IMR-90 (cell line): ENCODE results near the gene C20orf202. TPM values are rescaled to one million over a fixed set of nuclear protein-coding genes. Genes with fewer than 3 reads are reported as not detected.

Experiments
- ATAC-seq: fragments of 200-7000 bp; cut with Tn5 transposase; 2 replicates; pipeline ENCODE4 v1.9.1; 2020; ENCODE audit warnings: low read depth, mild to moderate bottlenecking, moderate library complexity
- BruUV-seq: library from RNA; stranded (reverse); fragments of 400-500 nt; replicated peaks from 2 replicates; lab custom pipeline; 2021; lab: Mats Ljungman, UMichigan
- CTCF ChIA-PET: fragments of 300-600 bp; formaldehyde crosslinking; extraction: SDS; loops from one replicate; lab custom pipeline; 2021; ENCODE audit warnings: antibody characterized with exemption; lab: Yijun Ruan, JAX
- POLR2A ChIA-PET: fragments of 300-600 bp; sonication (Branson Sonifier 250); formaldehyde crosslinking; loops from one replicate; lab custom pipeline; 2022; ENCODE audit warnings: antibody characterized with exemption; ENCODE audit not compliant: unreplicated experiment; lab: Charles Lee
- DNase-seq: peaks from one replicate; pipeline ENCODE4 v3.0.0; 2013
- H2AFZ ChIP-seq: replicated peaks from 2 replicates; pipeline ENCODE3; 2013; ENCODE audit warnings: low read length, mild to moderate bottlenecking; ENCODE audit not compliant: poor library complexity
- H2AK5ac ChIP-seq: 2 replicates; pipeline ENCODE4 v1.6.1; 2013; ENCODE audit warnings: low read depth, low read length, inconsistent platforms
- H2AK9ac ChIP-seq: replicated peaks from 2 replicates; pipeline ENCODE3; 2013; ENCODE audit warnings: mild to moderate bottlenecking, low read depth, low read length, moderate library complexity; ENCODE audit not compliant: poor library complexity
- H2BK120ac ChIP-seq: 2 replicates; pipeline ENCODE4 v1.6.1; 2013; ENCODE audit warnings: low read depth, low read length, inconsistent platforms
- H2BK15ac ChIP-seq: 3 replicates; pipeline ENCODE4 v1.6.1; 2013; ENCODE audit warnings: low read depth, low read length, inconsistent platforms
- H2BK20ac ChIP-seq: 2 replicates; pipeline ENCODE4 v1.6.1; 2013; ENCODE audit warnings: low read depth, mild to moderate bottlenecking, inconsistent platforms, low read length, moderate library complexity
- H2BK5ac ChIP-seq: 2 replicates; pipeline ENCODE4 v1.6.1; 2013; ENCODE audit warnings: mild to moderate bottlenecking, low read depth, low read length, inconsistent platforms; ENCODE audit not compliant: poor library complexity, severe bottlenecking
- H3K14ac ChIP-seq: replicated peaks from 2 replicates; pipeline ENCODE4 v1.6.1; 2013; ENCODE audit warnings: low read depth, low read length, inconsistent platforms
- H3K18ac ChIP-seq: 2 replicates; pipeline ENCODE4 v1.6.1; 2013; ENCODE audit warnings: low read depth, low read length, control low read depth
- H3K23ac ChIP-seq: 2 replicates; pipeline ENCODE4 v1.6.1; 2013; ENCODE audit warnings: low read depth, low read length, inconsistent platforms
- H3K27ac ChIP-seq: 2 replicates; pipeline ENCODE4 v1.5.1; 2013; ENCODE audit warnings: mild to moderate bottlenecking, control low read depth, low read length; ENCODE audit not compliant: insufficient read depth
- H3K27me3 ChIP-seq: 2 replicates; pipeline ENCODE4 v1.6.1; 2013; ENCODE audit warnings: low read length; ENCODE audit not compliant: control insufficient read depth, insufficient read depth
- H3K36me3 ChIP-seq: 2 replicates; pipeline ENCODE4 v1.6.1; 2013; ENCODE audit warnings: low read length, mixed read lengths; ENCODE audit not compliant: control insufficient read depth, insufficient read depth
- H3K4ac ChIP-seq: 2 replicates; pipeline ENCODE4 v1.6.1; 2013; ENCODE audit warnings: low read depth, low read length, inconsistent platforms
- H3K4me1 ChIP-seq: 2 replicates; pipeline ENCODE4 v1.6.1; 2013; ENCODE audit warnings: low read length, mixed read lengths; ENCODE audit not compliant: control insufficient read depth, insufficient read depth
- H3K4me2 ChIP-seq: 2 replicates; pipeline ENCODE4 v1.6.1; 2013; ENCODE audit warnings: low read depth, mild to moderate bottlenecking, control low read depth, low read length, moderate library complexity
- H3K4me3 ChIP-seq: 2 replicates; pipeline ENCODE4 v1.5.1; 2013; ENCODE audit warnings: low read depth, mild to moderate bottlenecking, control low read depth, low read length, moderate library complexity; ENCODE audit not compliant: insufficient read depth
- H3K56ac ChIP-seq: 2 replicates; pipeline ENCODE4 v1.6.1; 2013; ENCODE audit warnings: low read length, inconsistent platforms; ENCODE audit not compliant: insufficient read depth; ENCODE audit errors: extremely low read depth
- H3K79me1 ChIP-seq, 2 experiments: 2 replicates each; pipeline ENCODE4 v1.6.1; 2013; ENCODE audit warnings: low read length in 2 of 2, inconsistent platforms in 1 of 2, low read depth in 1 of 2
- H3K9ac ChIP-seq: 2 replicates; pipeline ENCODE4 v1.6.1; 2013; ENCODE audit warnings: low read depth, low read length, control low read depth
- H3K9me1 ChIP-seq: 2 replicates; pipeline ENCODE4 v1.6.1; 2013; ENCODE audit warnings: low read length, inconsistent platforms; ENCODE audit not compliant: insufficient read depth
- H3K9me3 ChIP-seq: 2 replicates; pipeline ENCODE4 v1.6.1; 2013; ENCODE audit warnings: low read length; ENCODE audit not compliant: control insufficient read depth, insufficient read depth
- H4K20me1 ChIP-seq: 2 replicates; pipeline ENCODE4 v1.6.1; 2013; ENCODE audit warnings: low read length, inconsistent platforms; ENCODE audit not compliant: insufficient read depth
- H4K5ac ChIP-seq: 2 replicates; pipeline ENCODE4 v1.6.1; 2013; ENCODE audit warnings: mild to moderate bottlenecking, low read depth, low read length, control low read depth
- H4K8ac ChIP-seq, 2 experiments: 2 replicates each; pipeline ENCODE4 v1.6.1; 2013; ENCODE audit warnings: low read depth in 2 of 2, low read length in 2 of 2, control low read depth in 1 of 2, inconsistent platforms in 1 of 2
- H4K91ac ChIP-seq: 2 replicates; pipeline ENCODE4 v1.6.1; 2013; ENCODE audit warnings: low read depth, low read length, inconsistent platforms; ENCODE audit not compliant: insufficient read depth
- RAD21 ChIP-seq: IDR thresholded peaks from 2 replicates; pipeline ENCODE4 v1.6.1; 2012; ENCODE audit warnings: low read length, improper control_type of control experiment
- WGBS, 2 experiments: methylation state at CpG; one replicate each; pipeline versions ENCODE4 v1.1.5 to v1.1.7; 2013; ENCODE audit warnings: missing lambda C conversion rate in 2 of 2; ENCODE audit not compliant: insufficient read length in 1 of 2; ENCODE audit errors: extremely low coverage in 2 of 2; 5-methylcytosine and 5-hydroxymethylcytosine counted together
- dilution Hi-C: fragments of 300-500 bp; cut with HindIII; formaldehyde crosslinking; loops from one replicate; pipeline ENCODE4 v1.14.3; 2018; ENCODE audit warnings: low sequenced_read_pairs; ENCODE audit not compliant: unreplicated experiment
- in situ Hi-C: fragments of 300-500 bp; cut with MboI; formaldehyde crosslinking; loops from 3 replicates; pipeline ENCODE4 v1.14.3; 2019; ENCODE audit warnings: low sequenced_read_pairs, inconsistent platforms, mixed read lengths
- intact Hi-C: fragments of 100-400 bp; cut with micrococcal nuclease; formaldehyde crosslinking; loops from 2 replicates; pipeline ENCODE4 v1.10.0; 2022
- polyA plus RNA-seq, 3 experiments: library from polyadenylated mRNA; depleted of rRNA; stranded (reverse); fragments of >200 nt; gene quantifications; 2 replicates each; pipeline ENCODE4 v1.2.3, GENCODE V29; 2012; ENCODE audit warnings: low replicate concordance in 1 of 3
- total RNA-seq: library from RNA; depleted of rRNA; stranded (reverse); fragments of >200 nt; gene quantifications from 2 replicates; pipeline ENCODE4 v1.2.3, GENCODE V29; 2012
- TF ChIP-seq, protein P1 (sequence below): fragments of 150-350 bp; IDR thresholded peaks from 2 replicates; pipeline ENCODE4 v1.6.1; 2017; ENCODE audit warnings: mild to moderate bottlenecking, antibody characterized with exemption, low read length, low read depth

The C20orf202 gene
- total and polyA plus RNA-seq, 2 of the 4 experiments (the other 2 are of a cell fraction): not detected

DNA sequence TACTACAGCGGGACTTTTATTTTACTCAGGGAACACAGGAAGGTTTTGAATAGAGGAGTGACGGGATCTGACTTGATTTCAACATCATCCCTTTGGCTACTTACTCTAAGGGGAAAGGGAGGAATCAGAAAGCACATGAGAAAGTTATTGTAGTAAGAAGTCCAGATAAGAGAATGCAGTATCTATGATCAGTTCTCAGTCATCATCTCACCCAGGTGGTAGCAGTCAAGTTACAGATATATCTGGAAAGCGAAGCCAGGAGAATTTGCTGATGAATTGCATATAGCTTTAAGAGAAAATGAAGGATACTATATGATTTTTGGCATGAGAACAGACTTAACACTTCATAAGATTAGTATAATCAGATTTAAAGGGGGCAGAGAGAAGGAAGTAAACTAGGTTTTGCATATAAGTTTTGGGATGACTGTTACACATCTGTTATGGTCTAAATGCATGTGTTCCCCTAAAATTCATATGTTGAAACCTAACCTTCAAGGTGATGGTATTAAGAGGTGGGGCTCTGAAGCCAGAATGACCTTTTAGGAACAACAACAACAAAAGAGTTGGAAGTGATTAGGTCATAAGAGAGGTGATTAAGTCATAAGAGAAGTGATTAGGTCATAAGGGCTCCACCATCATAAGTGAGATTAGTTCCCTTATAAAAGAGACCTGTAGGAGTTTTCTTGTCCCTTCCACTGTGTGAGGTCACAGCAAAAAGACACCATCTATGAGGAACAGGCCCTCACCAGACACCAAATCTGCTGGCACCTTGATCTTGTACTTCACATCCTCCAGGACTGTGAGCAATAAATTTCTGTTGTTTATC lies 29.2 kb downstream of the C20orf202 start:
- no peak overlapping the region for H3K27ac ChIP-seq
- no peak overlapping the region for H3K4me2 ChIP-seq
- no peak overlapping the region for H2BK20ac ChIP-seq
- H2BK5ac ChIP-seq: no peak overlapping the region
- no TSS peak for BruUV-seq
- no peak overlapping the region for H4K5ac ChIP-seq
- WGBS, 2 experiments: no CpG with 5 or more reads among the region's 3 CpGs
- no peaks in the 10 kb centered on the region for H4K20me1 ChIP-seq
- no peak overlapping the region for H2AK5ac ChIP-seq
- no peak overlapping the region for H3K18ac ChIP-seq
- H3K4ac ChIP-seq: no peak overlapping the region
- H2AK9ac ChIP-seq: no peak overlapping the region
- no peak overlapping the region for H2BK120ac ChIP-seq
- CTCF ChIA-PET: no interaction called here
- TF ChIP-seq RAD21: no peak
- TF ChIP-seq, protein P1, sequence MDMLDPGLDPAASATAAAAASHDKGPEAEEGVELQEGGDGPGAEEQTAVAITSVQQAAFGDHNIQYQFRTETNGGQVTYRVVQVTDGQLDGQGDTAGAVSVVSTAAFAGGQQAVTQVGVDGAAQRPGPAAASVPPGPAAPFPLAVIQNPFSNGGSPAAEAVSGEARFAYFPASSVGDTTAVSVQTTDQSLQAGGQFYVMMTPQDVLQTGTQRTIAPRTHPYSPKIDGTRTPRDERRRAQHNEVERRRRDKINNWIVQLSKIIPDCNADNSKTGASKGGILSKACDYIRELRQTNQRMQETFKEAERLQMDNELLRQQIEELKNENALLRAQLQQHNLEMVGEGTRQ: no peak
- intact Hi-C loops: no loop called here
- no peak overlapping the region for H4K91ac ChIP-seq
- H3K9me3 ChIP-seq: no peaks in the 10 kb centered on the region
- no peak overlapping the region for H3K14ac ChIP-seq
- DNase-seq: no peak
- H3K9me1 ChIP-seq: no peaks in the 10 kb centered on the region
- in situ Hi-C loops: no loop called here
- H3K4me3 ChIP-seq: no peak overlapping the region
- POLR2A ChIA-PET: no interaction called here
- H3K27me3 ChIP-seq: peaks cover 22% of the 10 kb centered on the region
- ATAC-seq: no peak
- H3K36me3 ChIP-seq: no peaks in the 10 kb centered on the region
- no peak overlapping the region for H3K9ac ChIP-seq
- no peak overlapping the region for H3K23ac ChIP-seq
- H2BK15ac ChIP-seq: no peak overlapping the region
- no peaks in the 10 kb centered on the region for H3K4me1 ChIP-seq
- no peaks in the 10 kb centered on the region for H3K79me1 ChIP-seq
- no peak overlapping the region for H2AFZ ChIP-seq
- H4K8ac ChIP-seq: no peak overlapping the region
- H3K56ac ChIP-seq: no peak overlapping the region
- dilution Hi-C loops: no loop called here
